ENCODE results near the gene CCDC57.
A peak's percentile ranks its signal among the peaks of the same experiment; 100 is the strongest.
"Not testable (repeated sequence)": the region's sequence is repeated elsewhere in the genome, so short reads cannot be mapped to it uniquely, and the experiment has no call there.

The CCDC57 gene

DNA sequence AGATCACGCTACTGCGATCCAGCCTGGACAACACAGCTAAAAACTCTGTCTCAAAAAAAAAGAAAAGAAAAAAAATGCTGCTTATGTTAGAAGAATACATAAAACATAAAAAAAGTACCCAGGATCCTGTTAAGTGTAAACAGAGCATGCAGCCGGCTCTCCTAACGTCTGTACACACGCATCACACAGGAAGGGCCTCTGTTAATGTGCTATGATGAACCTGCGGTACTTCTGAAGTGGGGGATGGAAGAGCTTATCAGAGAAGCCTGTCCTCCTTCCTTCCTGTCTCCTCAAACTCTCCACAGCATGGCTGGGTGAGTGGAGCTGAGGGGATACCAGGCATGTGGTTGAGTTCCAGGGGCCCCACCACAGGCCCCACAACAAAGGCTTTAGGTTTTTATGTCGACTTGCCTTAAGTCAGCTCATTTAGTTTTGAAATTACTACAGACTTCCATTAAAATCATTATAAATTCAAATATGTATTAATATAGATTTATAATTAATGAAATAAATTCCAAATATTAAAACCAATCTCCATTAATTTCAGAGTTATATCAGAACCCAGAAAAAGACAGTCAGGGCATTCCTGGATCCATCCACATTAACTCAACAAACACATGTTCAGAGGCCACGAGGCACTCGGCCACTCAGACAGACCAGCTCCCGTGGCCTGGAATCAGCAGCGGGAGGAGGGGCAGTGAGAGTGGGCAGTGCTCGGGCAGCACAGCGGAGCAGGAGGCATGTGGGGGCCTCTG is 11.7 kb downstream of the CCDC57 start:
- no peak for DNase-seq

DNA sequence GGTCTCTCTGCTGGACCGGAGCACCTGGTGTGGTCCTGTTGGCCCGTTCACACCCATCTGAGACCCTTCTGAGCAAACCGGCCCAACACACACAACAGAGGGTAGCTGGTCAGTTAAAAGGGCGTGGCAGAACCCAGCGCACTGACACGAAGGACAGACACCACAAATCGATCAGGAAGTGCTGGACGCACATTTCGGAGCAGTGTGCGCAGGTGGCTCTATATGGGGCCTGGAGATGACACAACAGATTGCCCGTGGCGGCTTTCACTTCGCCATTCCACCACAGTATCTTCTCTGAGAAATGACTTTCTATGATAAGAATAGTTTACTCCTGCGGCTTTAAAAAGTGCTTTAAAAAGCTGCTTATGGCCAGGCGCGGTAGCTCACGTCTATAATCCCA is 12.5 kb downstream of the CCDC57 start:
- no peak for DNase-seq

DNA sequence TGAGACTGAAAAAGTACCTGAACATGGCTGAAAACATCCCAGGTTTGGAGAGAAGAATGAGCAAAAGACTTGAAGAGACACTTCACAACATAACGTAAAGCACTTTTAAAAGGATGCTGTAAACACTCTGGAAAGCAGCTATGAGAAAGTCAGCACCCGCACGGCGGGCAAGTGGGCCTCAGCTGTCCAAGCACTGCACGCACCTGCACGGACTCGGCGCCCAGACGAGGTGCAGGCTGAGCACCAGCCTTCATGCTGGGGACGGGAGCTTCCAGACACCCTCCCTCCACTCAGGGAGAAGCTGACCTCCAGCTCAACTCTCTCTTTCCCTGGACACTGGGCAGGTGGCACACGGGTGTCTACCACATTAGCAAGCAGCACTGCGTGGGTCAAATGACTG is 13.1 kb downstream of the CCDC57 start:
- DNase-seq = no peak

DNA sequence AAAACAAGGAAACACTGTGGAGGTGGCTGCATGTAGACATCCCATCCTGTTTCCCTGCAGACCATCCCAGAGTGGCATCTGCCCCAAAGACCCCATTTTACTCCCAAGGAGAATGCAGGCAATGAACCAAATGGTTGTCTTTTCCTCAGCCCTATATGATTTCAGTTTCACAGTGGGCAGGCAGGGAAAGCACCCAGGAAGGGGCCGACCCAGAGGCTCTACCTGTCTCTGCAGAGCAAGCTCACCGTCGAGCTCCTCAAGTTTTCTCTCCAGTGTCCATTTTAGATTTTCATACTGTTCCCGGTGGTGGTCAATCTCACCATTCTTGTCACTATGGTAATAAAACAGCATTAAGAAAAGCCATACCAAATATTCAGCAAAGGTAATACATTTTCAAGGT is 14.6 kb downstream of the CCDC57 start:
- no peak for DNase-seq

DNA sequence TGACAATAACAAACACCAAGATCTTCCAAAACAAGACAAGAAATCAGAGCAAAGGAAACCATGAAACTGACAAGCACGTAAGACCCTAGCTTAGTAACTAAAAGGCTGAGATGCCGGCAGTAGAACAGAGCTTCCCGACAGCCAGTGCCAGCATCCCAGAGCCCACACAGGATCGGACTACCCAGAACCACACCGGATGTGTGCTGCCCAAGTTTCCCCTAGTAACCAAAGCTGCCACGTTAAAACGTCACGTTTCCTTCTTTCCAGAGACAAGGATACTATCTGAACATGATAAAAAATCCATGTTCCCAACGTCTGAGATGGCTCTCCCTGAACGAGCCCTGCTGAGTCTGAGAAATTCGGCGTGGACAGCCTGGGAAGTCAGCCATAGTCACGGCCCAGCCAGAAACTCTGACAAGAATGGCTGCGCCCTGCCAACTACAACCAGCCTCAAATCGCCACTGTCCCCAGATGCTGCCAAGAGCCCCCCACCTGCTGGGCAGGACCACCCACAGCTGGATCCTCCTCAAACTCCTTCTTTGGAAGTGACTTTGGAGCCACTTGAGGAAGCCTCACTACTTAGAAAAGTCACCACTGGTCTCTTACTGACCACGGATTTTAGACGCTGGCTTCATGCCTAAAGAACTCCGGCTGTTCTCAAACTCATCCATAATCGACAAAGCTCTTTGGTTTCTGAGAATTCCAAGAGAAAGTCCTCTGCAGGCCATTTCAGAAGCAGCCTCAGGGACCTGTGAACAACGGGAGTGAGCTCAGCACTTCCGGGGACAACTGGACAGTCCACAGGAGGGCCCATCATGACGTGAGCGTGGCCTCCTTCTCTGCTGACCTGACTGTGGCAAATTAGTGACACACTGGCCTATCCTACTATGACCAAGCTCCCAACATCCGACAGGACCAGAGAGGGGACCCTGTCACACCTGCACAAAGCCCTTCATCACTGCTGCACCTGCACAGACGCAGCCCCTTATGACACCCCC is 16.7 kb downstream of the CCDC57 start:
- DNase-seq = no peak

DNA sequence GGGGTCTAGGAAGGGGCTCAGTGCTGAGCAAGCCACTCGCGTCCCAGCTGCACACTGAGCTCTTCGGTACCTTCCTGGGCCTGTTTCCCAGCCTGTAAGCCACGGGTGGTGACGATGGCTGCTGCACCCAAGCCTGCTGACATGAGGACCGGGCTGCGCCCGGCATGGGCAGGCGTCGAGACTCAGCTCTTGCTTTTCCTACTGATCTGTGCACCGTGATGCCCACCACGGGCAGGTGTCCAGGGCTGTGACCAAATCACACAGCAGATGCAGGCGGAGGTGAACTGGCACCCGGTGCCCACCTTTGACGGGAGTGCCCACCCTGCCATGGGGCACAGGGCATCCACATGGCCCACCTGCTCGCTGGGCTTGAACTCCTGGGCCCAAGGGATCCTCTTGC is 17.9 kb downstream of the CCDC57 start:
- DNase-seq = no peak

DNA sequence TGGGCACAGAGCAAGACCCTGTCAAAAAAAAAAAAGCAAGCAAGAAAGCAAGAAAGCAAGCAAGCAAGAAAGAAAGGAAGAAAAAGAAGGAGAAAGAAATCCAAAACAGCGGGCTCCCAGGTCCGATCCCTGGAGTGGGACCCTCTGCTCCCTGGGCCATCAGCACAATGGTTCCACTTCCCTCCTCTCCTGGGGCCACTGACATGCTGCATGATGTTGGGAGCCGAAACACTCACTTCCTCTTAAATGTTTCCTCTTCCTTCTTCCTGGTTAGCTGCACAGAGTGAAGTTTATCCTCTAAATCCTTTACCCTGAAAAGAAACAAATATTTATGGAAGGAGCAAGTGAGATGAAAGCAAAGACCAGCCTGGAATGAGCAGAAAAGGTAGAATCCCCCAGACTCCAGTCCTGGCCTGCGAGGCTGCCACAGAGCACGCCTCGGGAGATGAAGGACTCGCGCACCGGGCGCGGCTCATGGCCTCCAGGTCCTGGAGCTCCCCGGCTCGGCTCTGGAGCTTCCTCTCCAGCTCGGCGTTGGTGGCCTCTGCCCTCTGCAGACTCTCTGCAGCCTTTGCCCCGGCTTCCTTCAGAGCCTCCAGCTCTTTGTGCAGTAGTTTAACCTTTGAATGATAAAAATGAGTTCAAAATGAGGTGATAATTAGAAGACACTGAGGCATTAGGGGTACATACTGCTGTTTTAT is 19.0 kb downstream of the CCDC57 start:
- no peak for DNase-seq

DNA sequence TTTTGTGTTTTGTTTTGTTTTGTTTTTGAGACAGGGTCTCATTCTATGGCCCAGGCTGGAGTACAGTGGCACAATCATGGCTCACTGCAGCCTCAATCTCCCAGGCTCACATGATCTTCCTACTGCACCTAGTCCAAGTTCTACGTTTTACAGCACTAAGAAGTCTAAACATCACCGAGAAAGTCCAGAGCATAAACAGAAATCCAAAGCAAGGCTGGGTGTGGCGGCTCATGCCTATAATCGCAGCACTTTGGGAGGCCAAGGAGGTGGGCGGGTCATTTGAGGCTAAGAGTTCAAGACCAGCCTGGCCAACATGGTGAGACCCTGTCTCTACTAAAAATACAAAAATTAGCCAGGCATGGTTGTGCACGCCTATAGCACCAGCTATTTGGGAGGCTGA is 19.6 kb downstream of the CCDC57 start:
- not testable (repeated sequence) for DNase-seq

DNA sequence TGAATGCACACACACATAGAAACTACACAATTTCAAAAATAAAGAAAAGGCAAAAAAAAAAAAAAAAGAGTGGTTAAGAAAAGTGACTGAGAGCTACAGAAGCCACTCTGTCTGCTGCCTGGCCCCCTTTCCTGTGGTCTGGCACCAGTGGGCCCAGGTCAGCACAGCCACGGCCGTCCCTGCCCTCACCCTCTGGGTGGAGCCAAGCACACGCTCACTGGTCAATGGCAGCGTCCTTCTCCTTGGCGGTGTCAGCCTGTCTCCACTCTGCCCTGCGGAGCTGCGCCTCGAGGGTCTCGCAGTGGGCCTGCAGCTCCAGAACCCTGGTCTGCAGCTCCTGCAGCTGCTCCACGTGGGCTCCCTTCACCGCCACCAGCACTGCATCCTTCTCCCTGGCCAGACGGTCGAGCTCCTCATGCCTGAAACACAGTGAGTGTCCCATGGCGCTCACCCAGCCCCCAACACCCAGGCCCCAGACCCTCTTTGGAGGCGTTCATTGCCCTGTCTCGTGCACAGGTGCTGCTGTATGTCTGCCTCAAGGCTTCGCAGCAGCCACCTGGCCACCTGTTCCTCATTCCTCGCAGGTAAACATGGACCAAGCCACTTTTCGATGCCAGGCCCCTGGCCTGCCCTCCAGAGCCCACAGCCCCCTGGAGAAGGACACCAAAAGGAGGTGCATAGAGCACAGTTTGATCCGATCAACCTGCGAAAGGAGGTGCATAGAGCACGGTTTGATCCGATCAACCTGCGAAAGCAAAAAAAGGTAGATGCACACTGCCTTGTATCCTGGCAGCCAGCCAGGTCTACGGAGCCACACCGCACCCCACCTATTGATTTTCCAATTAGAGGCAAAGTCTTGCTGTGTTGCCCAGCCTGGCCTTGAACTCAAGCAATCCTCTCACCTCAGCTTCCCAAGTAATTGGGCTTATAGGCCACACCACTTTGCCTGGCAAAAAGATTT is 24.4 kb downstream of the CCDC57 start:
- peak; percentile 83 for DNase-seq

DNA sequence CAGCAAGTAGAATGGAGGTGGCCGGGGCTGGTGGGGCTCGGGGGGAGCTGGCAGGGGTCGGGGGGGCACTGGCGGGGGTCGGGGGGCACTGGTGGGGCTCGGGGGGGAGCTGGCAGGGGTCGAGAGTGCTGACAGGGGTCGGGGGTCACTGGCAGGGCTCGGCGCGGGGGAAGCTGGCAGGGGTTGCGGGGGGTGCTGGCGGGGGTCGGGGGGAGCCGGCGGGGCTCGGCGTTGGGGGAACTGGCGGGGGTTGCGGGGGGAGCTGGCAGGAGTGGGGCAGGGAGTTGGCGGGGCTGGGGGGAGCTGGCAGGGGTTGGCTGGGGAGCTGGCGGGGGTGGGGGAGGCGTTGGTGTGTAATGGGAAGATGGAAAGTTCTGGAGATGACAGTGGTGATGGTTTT is 25.1 kb downstream of the CCDC57 start:
- no peak for DNase-seq

DNA sequence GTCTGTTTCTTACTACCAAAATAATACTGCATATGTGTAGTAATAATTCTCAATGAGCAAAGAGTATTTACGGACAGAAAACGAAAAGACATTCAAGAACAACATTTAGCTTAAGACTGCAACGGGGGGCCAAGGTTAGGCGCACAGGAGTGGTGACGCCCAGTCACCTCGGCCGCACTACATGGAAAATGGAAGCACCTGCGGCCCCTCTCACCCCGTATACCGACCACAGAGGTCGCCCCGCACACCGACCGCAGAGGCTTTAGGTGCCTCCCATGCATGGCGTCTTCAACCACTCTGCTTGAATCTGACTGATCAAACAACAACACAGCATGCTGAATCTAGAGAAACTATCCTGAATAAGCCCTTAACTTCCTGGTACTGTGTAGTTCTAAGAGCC is 26.4 kb downstream of the CCDC57 start:
- no peak for DNase-seq

DNA sequence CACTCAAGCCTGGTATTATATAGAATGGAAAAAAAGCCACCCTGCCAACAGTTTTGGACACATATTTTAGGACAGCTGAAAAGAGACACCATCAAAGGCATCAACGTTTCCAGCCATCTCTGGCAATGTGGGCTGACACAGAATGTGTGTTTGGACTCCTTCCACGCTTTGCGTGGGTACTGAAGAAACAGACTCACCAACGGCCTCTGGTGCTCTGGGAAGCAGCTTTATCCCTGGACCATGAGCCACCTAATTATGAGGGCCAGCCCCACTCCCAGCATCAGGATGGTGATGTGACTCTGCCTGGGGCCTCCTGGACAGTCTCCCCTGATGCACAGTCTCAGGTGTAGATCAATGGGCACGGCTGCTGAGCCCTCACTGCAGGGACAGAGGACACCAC is 27.9 kb downstream of the CCDC57 start:
- DNase-seq = no peak

DNA sequence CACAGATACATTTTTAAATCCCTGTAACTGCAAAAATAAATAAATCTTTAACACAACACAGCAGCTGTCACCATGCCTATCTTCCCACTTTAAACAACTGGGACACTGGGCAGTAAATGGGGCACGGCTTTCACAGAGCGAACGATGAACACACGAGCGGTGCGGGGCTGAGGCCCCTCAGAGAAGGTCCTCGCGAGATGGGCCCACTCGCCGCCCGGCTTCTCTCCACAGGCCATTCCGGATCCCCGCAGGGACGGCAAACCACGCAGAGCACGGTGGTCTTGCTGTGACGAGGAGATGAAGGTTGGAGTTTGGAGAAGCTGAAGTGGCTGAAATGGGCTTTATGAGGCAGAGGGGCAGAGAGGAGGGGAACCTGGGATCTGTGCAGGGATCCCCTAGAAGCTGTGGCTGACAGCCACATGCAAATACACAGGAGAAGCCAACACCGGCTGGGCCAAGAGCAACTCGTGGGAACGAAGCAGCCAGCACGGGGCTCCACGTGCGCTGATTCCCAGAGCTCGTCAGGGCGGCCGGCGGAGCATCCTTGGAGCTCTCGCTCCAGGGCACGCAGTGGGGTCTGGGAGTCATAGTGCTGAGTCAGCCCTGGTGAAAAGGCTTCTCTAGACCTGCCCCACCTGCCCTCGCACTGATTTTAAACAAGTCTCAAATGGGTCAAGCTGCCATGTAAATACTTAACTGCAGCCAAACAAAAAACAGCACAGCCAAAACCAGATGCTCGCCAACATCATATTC is 31.7 kb downstream of the CCDC57 start:
- DNase-seq = no peak

DNA sequence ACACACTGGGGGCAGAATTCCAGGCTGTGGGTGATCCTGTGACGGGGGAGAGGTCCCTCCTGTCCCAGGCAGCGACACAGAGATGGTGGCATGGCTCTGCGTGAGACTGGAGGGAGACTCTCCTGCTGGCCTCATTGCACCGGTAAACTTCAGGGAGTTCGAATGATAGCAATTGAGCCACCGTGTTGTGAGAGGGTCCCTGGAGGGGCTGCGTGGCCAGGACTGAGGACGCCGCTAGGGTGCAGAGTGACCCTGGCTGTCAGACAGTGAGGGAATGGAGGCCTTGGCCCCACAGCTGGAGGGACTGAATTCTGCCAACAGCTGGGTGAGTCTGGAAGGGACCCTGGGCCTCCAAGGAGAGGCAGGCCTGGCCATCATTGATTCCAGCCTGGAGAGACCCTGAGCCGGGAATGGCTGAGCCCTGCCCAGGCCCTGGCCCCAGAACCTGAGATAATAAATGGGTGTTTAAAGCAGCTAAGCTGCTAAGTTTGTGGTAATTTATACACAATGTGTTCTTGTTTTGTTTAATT is 32.6 kb downstream of the CCDC57 start:
- DNase-seq = no peak

DNA sequence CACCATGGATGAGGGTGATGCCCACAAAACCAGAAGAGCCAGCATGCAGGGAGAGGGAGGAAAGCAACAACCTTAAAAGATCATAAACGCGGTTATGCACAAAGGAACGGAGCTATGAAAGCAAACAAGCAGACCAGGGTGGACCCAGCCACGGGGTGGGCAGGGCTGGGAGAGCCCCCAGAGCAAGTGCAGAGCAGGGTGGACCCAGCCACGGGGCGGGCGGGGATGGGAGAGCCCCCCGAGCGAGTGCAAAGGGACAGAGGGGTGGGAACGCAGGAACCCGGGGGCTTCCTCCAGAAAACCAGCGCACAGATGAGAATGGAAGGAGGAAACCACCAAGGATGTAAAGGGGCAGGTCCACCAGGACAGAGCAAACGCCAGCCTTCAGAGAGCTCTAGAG is 33.2 kb downstream of the CCDC57 start:
- DNase-seq = no peak

DNA sequence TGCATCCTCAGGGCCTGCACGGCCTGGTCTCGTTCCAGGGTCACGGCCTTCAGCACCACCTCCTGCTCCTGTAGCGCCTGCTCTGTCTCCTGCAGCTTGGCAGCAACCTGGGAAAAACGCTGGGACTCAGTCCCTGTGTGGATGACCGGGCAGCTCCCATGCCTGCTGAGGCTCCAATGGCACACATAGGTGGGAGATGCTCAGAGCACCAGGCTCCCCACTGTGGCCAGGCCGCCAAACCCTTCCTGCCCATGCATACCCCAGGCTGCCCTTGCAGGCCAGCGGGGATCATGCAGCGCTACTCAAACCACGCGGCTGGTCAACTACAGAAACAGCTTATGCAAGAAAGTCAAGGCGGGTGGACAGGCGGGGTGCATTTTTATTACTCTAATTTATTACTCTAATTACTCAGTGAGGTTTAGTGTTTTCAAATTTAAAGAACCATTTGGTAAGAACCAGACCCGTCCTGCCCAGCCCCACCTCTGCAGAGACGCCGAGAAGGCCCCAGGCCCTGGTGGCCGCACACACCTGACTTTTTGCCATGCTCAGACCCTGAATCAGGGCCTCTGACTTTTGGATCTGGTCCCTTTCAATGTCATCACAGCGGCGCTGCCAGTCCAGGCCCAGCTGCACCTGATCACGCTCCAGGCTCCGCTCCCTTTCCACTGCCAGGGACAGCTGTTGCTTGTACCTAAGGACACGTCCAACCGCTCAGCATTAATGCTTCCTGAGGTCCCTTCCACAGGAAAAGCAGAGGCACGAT is 34.0 kb downstream of the CCDC57 start:
- DNase-seq = no peak

DNA sequence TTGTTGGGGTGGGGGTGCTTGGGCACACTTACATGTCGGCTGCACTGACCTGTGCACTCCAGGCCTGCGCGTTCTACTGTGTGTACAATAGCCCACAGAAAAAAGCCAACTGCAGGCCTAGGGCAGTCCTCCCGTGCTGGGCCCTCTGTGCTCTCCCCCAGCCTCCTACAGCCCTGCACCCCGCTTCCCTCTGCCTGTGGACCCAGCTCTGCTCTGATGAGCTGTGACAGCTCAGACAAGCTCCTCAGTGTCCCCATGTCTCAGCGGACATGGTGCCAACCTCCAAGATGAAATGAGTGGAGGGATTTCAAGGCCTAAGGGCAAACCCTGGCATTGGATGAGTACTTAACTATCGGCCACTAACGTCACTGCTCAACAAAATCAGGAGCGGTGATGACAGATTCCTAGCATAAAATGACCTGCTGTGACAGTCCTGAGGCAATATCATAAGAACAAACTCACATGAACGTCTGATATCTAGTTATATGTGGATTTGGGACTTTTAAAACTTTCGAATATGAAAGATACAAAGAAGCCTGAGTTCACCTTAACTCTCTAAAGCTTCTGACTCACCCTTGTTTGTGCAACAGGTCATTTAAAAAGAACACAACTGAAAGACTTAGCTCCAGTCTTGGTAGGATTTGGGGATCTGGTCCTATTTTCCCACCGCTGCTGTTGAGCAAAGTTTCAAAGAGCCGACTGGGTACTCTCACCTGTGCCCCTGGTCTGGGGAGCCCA is 34.7 kb downstream of the CCDC57 start:
- no peak for DNase-seq

DNA sequence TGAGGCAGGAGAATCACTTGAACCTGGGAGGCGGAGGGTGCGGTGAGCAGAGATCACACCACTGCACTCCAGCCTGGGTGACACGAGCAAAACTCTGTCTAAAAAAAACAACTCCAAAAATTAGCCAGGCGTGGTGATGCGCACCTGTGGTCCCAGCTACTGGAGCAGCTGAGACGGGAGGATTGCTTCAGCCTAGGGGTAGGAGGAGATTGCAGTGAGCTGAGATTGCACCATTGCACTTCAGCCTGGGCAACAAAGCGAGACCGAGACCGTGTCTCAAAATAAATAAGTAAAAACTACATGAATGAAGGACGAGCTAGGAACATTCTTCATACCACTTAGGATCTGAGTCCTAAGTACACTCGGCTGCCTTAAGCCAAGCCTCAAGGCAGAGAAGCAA is 35.4 kb downstream of the CCDC57 start:
- no peak for DNase-seq

DNA sequence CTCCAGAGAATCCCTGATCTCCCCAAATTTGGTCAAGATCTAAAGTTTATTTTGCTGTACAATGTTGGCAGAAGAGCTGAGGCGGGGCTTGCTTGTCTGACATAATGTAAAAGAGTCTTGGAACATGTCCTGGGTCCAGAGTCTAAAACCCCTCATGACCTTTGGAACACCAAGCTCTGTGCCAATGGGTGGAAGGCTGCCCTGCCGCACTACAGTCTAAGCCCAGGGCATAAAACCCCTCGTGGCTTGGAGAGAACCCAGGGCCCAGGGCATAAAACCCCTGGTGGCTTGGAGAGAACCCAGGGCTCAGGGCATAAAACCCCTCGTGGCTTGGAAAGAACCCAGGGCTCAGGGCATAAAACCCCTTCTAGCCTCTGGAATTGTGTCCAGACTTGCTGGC is 36.7 kb downstream of the CCDC57 start:
- no peak for DNase-seq

DNA sequence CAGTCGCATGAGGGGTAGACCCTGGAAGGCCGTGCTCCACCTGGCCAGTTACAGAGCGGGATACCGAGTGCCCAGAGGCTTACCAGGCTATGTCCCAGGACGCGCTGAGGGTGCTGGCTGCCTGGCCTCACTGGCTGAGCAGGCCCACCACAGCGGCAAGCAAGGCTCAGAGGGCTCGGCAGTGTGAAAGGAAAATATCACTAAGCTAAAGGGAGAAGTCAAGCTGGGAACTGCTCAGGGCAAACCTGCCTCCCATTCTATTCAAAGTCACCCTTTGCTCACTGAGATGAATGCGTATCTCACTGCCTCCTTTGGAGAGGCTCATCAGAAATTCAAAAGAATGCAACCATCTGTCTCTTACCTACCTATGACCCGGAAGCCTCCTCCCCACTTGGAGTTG is 37.4 kb downstream of the CCDC57 start:
- DNase-seq = no peak
